Calu3 (cell line): ENCODE data around the gene DGCR6. TPM values are rescaled to one million over a fixed set of nuclear protein-coding genes. Genes with fewer than 3 reads are reported as not detected.

ENCODE experiments used
- total RNA-seq: library from RNA; stranded (reverse); gene quantifications from 2 replicates; pipeline ENCODE4 v1.2.3, GENCODE V29; 2022

Gene DGCR6
- total RNA-seq, 1 experiment from 2014 or later = 3.1 TPM

Other genes starting within 250 kb of the DGCR6 start
- 1.5 and 2.7 TPM in 2 replicates for gene PRODH, start 30.0 kb downstream of the DGCR6 start, total RNA-seq
- 76.4 and 81.8 TPM in 2 replicates for gene DGCR2, start 216.1 kb downstream of the DGCR6 start, total RNA-seq
- not detected in 2 replicates for gene TSSK2, start 225.0 kb downstream of the DGCR6 start, total RNA-seq
- gene ESS2, start 238.3 kb downstream of the DGCR6 start, total RNA-seq = 15.9 and 16.8 TPM in 2 replicates
- gene GSC2, start 244.0 kb downstream of the DGCR6 start, total RNA-seq = not detected in 2 replicates